GM23248 (cell line): ENCODE measurements around the gene LDB2.

Experiments
- EZH2 ChIP-seq: fragments of 200-600 bp; sonication (generic); IDR thresholded peaks from 2 replicates; pipeline ENCODE4 v1.6.1; 2018; ENCODE audit warnings: antibody characterized with exemption, mild to moderate bottlenecking; ENCODE audit not compliant: insufficient read depth, poor library complexity, severe bottlenecking
- EZH2phosphoT487 ChIP-seq: fragments of 200-600 bp; sonication (generic); IDR thresholded peaks from 2 replicates; pipeline ENCODE4 v1.6.1; 2018; ENCODE audit warnings: antibody characterized with exemption, moderate library complexity, mild to moderate bottlenecking, low read depth; ENCODE audit not compliant: insufficient read depth

DNA sequence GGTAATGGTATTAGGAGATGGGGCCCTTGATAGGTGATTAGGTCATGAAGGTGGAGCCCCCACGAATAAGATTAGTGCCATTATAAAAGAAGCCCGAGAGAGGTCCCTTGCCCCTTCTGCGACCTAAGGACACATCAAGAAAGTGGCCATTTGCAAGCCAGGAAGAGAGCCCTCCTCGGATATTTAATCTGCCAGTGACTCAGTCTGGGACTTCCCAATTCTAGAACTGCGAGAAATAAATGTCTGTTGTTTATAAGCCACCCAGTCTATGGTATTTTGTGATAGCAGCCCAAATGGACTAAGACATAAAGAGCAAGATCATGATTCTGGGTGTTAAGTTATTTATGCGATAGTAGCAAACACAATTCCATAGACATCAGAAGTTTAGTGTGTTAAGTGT lies 192.2 kb downstream of the LDB2 start:
- no peak for TF ChIP-seq EZH2
- no peak for TF ChIP-seq EZH2phosphoT487
